Measurements from ENCODE around the gene OSM.
"Not testable (repeated sequence)": the region's sequence is repeated elsewhere in the genome, so short reads cannot be mapped to it uniquely, and the experiment has no call there.

OSM gene

GRCh38 chr22:30234786-30235470 lies 31.7 kb downstream of the OSM start (continued):
- TF ChIP-seq ZNF561 (tag by site-specific recombination; IDR thresholded peaks at IDR 0.05; ENCODE audit: borderline replicate concordance): no peak
- TF ChIP-seq FEZF1 (tag by site-specific recombination; IDR thresholded peaks at IDR 0.05): no peak
- no peak for TF ChIP-seq ZNF248 (tag by site-specific recombination; IDR thresholded peaks at IDR 0.05)
- no peak for TF ChIP-seq ZBTB1 (tag by site-specific recombination; IDR thresholded peaks at IDR 0.05)

- CTCF ChIA-PET: interaction anchor here (1.7 to 4.2 kb wide), 3 partner anchors 21 to 126 kb away, joined by 6 to 19 read pairs (median 9); no protein-coding TSS in a partner anchor
- POLR2A ChIA-PET: interaction anchor here (1.0 to 2.9 kb wide), 2 partner anchors 12 to 27 kb away, joined by 3 to 7 read pairs; partner anchors contain the start of gene LIF
Observed at GRCh38 chr22:30234325-30234724, 32.3 kb downstream of the OSM start.

GRCh38 chr22:30233582-30233981 lies 33.1 kb downstream of the OSM start:
- TF ChIP-seq ZFP41 (tag by site-specific recombination; IDR thresholded peaks at IDR 0.05; ENCODE audit: borderline replicate concordance) (no peak), ZNF121 (tag by site-specific recombination; IDR thresholded peaks at IDR 0.05) (peak; percentile 74; the same call in 1 of the 2 replicates)
- ChIA-PET CTCF (interaction anchor here (0.7 to 1.9 kb wide), 3 partner anchors 15 to 22 kb away, joined by 3 to 9 read pairs (median 3); no protein-coding TSS in a partner anchor), POLR2A (interaction anchor here (0.6 kb wide), 1 partner anchor 544 kb away, joined by 3 read pairs; no protein-coding TSS in a partner anchor)
- Histone ChIP-seq H3K27ac (ENCODE audit: extremely low read depth, low read depth, low read length) (no peak overlapping the region), H3K36me3 (ENCODE audit: control insufficient read depth in 2 of 2, insufficient read depth in 1 of 2, low read length in 2 of 2) (no peaks in the 10 kb centered on the region), H3K4me1 (ENCODE audit: control insufficient read depth, insufficient read depth, low read length) (peaks cover 5% of the 10 kb centered on the region), H3K4me3 (ENCODE audit: low read depth, low read length) (no peak overlapping the region), H3K9me3 (ENCODE audit: control insufficient read depth, insufficient read depth, low read depth, low read length) (no peaks in the 10 kb centered on the region)

More at GRCh38 chr22:30234325-30234724, 32.3 kb downstream of the OSM start:
- not testable (repeated sequence) for H3K9me3 ChIP-seq (ENCODE audit: control insufficient read depth, insufficient read depth, low read depth, low read length); H3K4me1 ChIP-seq (ENCODE audit: control insufficient read depth, insufficient read depth, low read length); H3K4me3 ChIP-seq (ENCODE audit: low read depth, low read length); H3K36me3 ChIP-seq (ENCODE audit: control insufficient read depth in 2 of 2, insufficient read depth in 1 of 2, low read length in 2 of 2); H3K27ac ChIP-seq (ENCODE audit: extremely low read depth, low read depth, low read length)
- TF ChIP-seq, protein P1, sequence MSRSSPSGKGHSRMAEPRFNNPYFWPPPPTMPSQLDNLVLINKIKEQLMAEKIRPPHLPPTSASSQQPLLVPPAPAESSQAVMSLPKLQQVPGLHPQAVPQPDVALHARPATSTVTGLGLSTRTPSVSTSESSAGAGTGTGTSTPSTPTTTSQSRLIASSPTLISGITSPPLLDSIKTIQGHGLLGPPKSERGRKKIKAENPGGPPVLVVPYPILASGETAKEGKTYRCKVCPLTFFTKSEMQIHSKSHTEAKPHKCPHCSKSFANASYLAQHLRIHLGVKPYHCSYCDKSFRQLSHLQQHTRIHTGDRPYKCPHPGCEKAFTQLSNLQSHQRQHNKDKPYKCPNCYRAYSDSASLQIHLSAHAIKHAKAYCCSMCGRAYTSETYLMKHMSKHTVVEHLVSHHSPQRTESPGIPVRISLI (tag by site-specific recombination; IDR thresholded peaks at IDR 0.05): peak; percentile 76; the same call in 1 of the 2 replicates
- peak; percentile 77; the same call in 1 of the 2 replicates for TF ChIP-seq ZNF121 (tag by site-specific recombination; IDR thresholded peaks at IDR 0.05)

DNA sequence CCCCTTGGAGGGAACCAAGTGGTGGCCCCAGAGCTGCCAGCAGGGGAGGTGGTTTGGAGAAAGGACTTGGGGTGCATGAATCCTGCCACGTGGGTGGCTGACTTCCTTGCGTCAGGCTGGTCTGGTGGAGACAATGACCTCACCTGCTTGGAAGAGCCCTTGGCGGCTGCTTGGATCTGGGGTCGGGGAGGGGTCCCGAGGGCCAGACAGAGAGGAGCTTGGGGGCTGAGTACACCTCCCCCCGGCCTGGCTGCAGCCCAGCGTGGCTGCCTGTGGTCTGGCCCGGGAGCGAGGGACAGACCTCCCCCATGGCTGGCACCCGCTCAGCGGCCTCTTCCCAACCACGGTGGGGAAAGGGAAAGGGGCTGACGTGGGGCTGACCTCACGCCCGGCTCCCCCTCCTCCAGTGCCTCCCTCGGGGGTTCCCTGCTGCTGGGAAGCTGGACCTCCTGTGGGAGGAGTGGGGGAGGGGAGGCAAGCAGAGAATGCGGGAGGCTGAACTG lies 33.9 kb downstream of the OSM start:
- Histone ChIP-seq H3K4me1 (ENCODE audit: control insufficient read depth, insufficient read depth, low read length) (peaks cover 7% of the 10 kb centered on the region), H3K4me3 (ENCODE audit: low read depth, low read length) (no peak overlapping the region), H3K27ac (ENCODE audit: extremely low read depth, low read depth, low read length) (no peak overlapping the region), H3K36me3 (ENCODE audit: control insufficient read depth in 2 of 2, insufficient read depth in 1 of 2, low read length in 2 of 2) (no peaks in the 10 kb centered on the region), H3K9me3 (ENCODE audit: control insufficient read depth, insufficient read depth, low read depth, low read length) (no peaks in the 10 kb centered on the region)
- POLR2A ChIA-PET: no interaction called here
- CTCF ChIA-PET: interaction anchor here (0.6 to 1.9 kb wide), 4 partner anchors 15 to 413 kb away, joined by 3 to 9 read pairs (median 3); no protein-coding TSS in a partner anchor
- peak; percentile 58 for TF ChIP-seq GLIS2 (tag by site-specific recombination; IDR thresholded peaks at IDR 0.05)
- peak; percentile 70 for TF ChIP-seq GLIS1 (tag by site-specific recombination; IDR thresholded peaks at IDR 0.05)
- no peak for TF ChIP-seq ZNF37A (tag by site-specific recombination; IDR thresholded peaks at IDR 0.05)
- TF ChIP-seq, protein P2, sequence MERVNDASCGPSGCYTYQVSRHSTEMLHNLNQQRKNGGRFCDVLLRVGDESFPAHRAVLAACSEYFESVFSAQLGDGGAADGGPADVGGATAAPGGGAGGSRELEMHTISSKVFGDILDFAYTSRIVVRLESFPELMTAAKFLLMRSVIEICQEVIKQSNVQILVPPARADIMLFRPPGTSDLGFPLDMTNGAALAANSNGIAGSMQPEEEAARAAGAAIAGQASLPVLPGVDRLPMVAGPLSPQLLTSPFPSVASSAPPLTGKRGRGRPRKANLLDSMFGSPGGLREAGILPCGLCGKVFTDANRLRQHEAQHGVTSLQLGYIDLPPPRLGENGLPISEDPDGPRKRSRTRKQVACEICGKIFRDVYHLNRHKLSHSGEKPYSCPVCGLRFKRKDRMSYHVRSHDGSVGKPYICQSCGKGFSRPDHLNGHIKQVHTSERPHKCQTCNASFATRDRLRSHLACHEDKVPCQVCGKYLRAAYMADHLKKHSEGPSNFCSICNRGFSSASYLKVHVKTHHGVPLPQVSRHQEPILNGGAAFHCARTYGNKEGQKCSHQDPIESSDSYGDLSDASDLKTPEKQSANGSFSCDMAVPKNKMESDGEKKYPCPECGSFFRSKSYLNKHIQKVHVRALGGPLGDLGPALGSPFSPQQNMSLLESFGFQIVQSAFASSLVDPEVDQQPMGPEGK (tag by site-specific recombination; IDR thresholded peaks at IDR 0.05): no peak
- TF ChIP-seq ZSCAN4 (tag by site-specific recombination; IDR thresholded peaks at IDR 0.05): no peak
- peak; percentile 55 for TF ChIP-seq ZFHX2 (tag by site-specific recombination; conservative IDR thresholded peaks at IDR 0.05)
- TF ChIP-seq EGR2 (tag by site-specific recombination; IDR thresholded peaks at IDR 0.05; ENCODE audit: low read depth): peak; percentile 58; the same call in 1 of the 2 replicates
- TF ChIP-seq ZBTB48 (tag by site-specific recombination; IDR thresholded peaks at IDR 0.05): no peak
- TF ChIP-seq ZIC2 (tag by site-specific recombination; IDR thresholded peaks at IDR 0.05): peak; percentile 52
